ENCODE measurements around the gene KRT9.

DNA sequence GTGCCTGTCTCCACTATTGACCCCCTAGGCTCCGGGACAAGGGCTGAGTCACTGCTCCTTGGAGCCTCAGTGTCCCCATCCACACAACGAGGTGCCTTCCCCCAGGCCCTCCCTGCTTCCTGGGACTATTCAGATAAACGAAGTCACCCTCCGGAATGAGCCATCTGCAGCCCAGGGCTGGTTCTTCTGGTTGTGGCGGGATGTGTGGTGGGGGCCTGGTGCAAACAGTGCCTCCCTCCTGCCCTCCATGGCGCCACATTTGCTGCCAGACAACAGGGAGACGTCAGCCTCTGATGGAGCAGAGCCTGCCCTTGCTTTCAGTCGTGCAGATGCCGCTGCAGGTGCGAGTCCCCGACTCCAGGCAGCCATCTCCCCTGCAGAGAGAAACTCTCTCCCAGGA, 45.8 kb upstream of the KRT9 start:
- TF ChIP-seq EZH2 (IDR thresholded peaks at IDR 0.05; ENCODE audit: borderline replicate concordance, low read depth, low read length, severe bottlenecking), result no peak
- no peak for TF ChIP-seq POLR2A (IDR thresholded peaks at IDR 0.05; ENCODE audit: low read depth, low read length)
- TF ChIP-seq, protein P1, sequence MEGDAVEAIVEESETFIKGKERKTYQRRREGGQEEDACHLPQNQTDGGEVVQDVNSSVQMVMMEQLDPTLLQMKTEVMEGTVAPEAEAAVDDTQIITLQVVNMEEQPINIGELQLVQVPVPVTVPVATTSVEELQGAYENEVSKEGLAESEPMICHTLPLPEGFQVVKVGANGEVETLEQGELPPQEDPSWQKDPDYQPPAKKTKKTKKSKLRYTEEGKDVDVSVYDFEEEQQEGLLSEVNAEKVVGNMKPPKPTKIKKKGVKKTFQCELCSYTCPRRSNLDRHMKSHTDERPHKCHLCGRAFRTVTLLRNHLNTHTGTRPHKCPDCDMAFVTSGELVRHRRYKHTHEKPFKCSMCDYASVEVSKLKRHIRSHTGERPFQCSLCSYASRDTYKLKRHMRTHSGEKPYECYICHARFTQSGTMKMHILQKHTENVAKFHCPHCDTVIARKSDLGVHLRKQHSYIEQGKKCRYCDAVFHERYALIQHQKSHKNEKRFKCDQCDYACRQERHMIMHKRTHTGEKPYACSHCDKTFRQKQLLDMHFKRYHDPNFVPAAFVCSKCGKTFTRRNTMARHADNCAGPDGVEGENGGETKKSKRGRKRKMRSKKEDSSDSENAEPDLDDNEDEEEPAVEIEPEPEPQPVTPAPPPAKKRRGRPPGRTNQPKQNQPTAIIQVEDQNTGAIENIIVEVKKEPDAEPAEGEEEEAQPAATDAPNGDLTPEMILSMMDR (IDR thresholded peaks at IDR 0.05; ENCODE audit: extremely low read depth in 1 of 2, insufficient read depth in 1 of 2, low read depth in 1 of 2, low read length in 2 of 2), result no peak
- no peak for TF ChIP-seq GATA2 (IDR thresholded peaks at IDR 0.05; ENCODE audit: insufficient read depth, insufficient read length, low read depth, low read length)

Data from endothelial cell of umbilical vein (primary cell).